ENCODE measurements around the gene CPNE2. TPM values are rescaled to one million over a fixed set of nuclear protein-coding genes. Genes with fewer than 3 reads are reported as not detected.

The CPNE2 gene
- polyA plus RNA-seq, 1 donor (not counting 4 experiments of a cell fraction or from before 2014, with no cell fraction given): 26.5 TPM

GRCh38 chr16:57069053-57069452, 23.3 kb upstream of the CPNE2 start:
- DNase-seq (ENCODE audit: low read depth, low spot score): no peak
- dilution Hi-C loops (cut with MboI; ENCODE audit: extremely low pct_ligation_motif_present, low sequenced_read_pairs): no loop called here
- no peaks in the 10 kb centered on the region for H3K79me2 ChIP-seq (ENCODE audit: control insufficient read depth, insufficient read depth, low read length)
- no peak overlapping the region for H2AFZ ChIP-seq (ENCODE audit: control insufficient read depth, low read length)
- H3K36me3 ChIP-seq (ENCODE audit: control insufficient read depth in 2 of 2, extremely low read depth in 1 of 2, insufficient read depth in 2 of 2, low read length in 2 of 2): no peaks in the 10 kb centered on the region
- no peak overlapping the region for H3K4me2 ChIP-seq (ENCODE audit: control insufficient read depth, extremely low read depth, insufficient read depth, low read depth, low read length)
- no peaks in the 10 kb centered on the region for H3K9me3 ChIP-seq (ENCODE audit: control insufficient read depth, low read depth, low read length)
- peaks cover 15% of the 10 kb centered on the region for H3K4me1 ChIP-seq (ENCODE audit: control insufficient read depth, extremely low read depth, insufficient read depth, low read length)
- TF ChIP-seq EZH2 (IDR thresholded peaks at IDR 0.05; ENCODE audit: low read length) (no peak), CTCF (optimal IDR thresholded peaks at IDR 0.05 in 1 of 3, IDR thresholded peaks at IDR 0.05 in 1 of 3, conservative IDR thresholded peaks at IDR 0.05 in 1 of 3; ENCODE audit: extremely low read depth in 1 of 3, insufficient read depth in 2 of 3, low read length in 3 of 3) (no peak)
- no peak overlapping the region for H3K9ac ChIP-seq (ENCODE audit: control insufficient read depth, extremely low read depth, insufficient read depth, low read length)
- no peak overlapping the region for H3K27ac ChIP-seq (ENCODE audit: control insufficient read depth, insufficient read depth, low read length)
- no peak for FAIRE-seq
- H3K4me3 ChIP-seq (ENCODE audit: control insufficient read depth in 2 of 3, extremely low read depth in 1 of 3, insufficient read depth in 2 of 3, low read depth in 1 of 3, low read length in 3 of 3): no peak overlapping the region
- H3K9me1 ChIP-seq (ENCODE audit: control insufficient read depth, extremely low read depth, insufficient read depth, low read length): peaks cover 2% of the 10 kb centered on the region
- H4K20me1 ChIP-seq (ENCODE audit: control insufficient read depth, extremely low read depth, insufficient read depth, low read length): no peaks in the 10 kb centered on the region
- H3K27me3 ChIP-seq (ENCODE audit: control insufficient read depth, extremely low read depth, insufficient read depth, low read length): peaks cover 8% of the 10 kb centered on the region

- Histone ChIP-seq H3K27ac (ENCODE audit: control insufficient read depth, insufficient read depth, low read length) (no peak overlapping the region), H3K36me3 (ENCODE audit: control insufficient read depth in 2 of 2, extremely low read depth in 1 of 2, insufficient read depth in 2 of 2, low read length in 2 of 2) (no peaks in the 10 kb centered on the region), H3K79me2 (ENCODE audit: control insufficient read depth, insufficient read depth, low read length) (no peaks in the 10 kb centered on the region), H3K4me2 (ENCODE audit: control insufficient read depth, extremely low read depth, insufficient read depth, low read depth, low read length) (no peak overlapping the region), H3K4me1 (ENCODE audit: control insufficient read depth, extremely low read depth, insufficient read depth, low read length) (peaks cover 15% of the 10 kb centered on the region), H3K9ac (ENCODE audit: control insufficient read depth, extremely low read depth, insufficient read depth, low read length) (no peak overlapping the region), H3K27me3 (ENCODE audit: control insufficient read depth, extremely low read depth, insufficient read depth, low read length) (peaks cover 8% of the 10 kb centered on the region), H4K20me1 (ENCODE audit: control insufficient read depth, extremely low read depth, insufficient read depth, low read length) (no peaks in the 10 kb centered on the region), H3K4me3 (ENCODE audit: control insufficient read depth in 2 of 3, extremely low read depth in 1 of 3, insufficient read depth in 2 of 3, low read depth in 1 of 3, low read length in 3 of 3) (no peak overlapping the region), H2AFZ (ENCODE audit: control insufficient read depth, low read length) (no peak overlapping the region), H3K9me3 (ENCODE audit: control insufficient read depth, low read depth, low read length) (no peaks in the 10 kb centered on the region), H3K9me1 (ENCODE audit: control insufficient read depth, extremely low read depth, insufficient read depth, low read length) (peaks cover 2% of the 10 kb centered on the region)
- TF ChIP-seq CTCF (optimal IDR thresholded peaks at IDR 0.05 in 1 of 3, IDR thresholded peaks at IDR 0.05 in 1 of 3, conservative IDR thresholded peaks at IDR 0.05 in 1 of 3; ENCODE audit: extremely low read depth in 1 of 3, insufficient read depth in 2 of 3, low read length in 3 of 3) (no peak), EZH2 (IDR thresholded peaks at IDR 0.05; ENCODE audit: low read length) (no peak)
- FAIRE-seq (no peak), DNase-seq (ENCODE audit: low read depth, low spot score) (no peak)
- dilution Hi-C loops (cut with MboI; ENCODE audit: extremely low pct_ligation_motif_present, low sequenced_read_pairs): no loop called here
These were observed 22.6 kb upstream of the CPNE2 start for GRCh38 chr16:57069635-57070370.

Measured in keratinocyte (primary cell).